Measurements from ENCODE around the gene CNN2. TPM values are rescaled to one million over a fixed set of nuclear protein-coding genes. Genes with fewer than 3 reads are reported as not detected.

Gene CNN2
- total and polyA plus RNA-seq, 2 of the 13 experiments (the other 11 are each of a cell fraction or from before 2014, with no cell fraction given), result 63.6 to 70.0 TPM

DNA sequence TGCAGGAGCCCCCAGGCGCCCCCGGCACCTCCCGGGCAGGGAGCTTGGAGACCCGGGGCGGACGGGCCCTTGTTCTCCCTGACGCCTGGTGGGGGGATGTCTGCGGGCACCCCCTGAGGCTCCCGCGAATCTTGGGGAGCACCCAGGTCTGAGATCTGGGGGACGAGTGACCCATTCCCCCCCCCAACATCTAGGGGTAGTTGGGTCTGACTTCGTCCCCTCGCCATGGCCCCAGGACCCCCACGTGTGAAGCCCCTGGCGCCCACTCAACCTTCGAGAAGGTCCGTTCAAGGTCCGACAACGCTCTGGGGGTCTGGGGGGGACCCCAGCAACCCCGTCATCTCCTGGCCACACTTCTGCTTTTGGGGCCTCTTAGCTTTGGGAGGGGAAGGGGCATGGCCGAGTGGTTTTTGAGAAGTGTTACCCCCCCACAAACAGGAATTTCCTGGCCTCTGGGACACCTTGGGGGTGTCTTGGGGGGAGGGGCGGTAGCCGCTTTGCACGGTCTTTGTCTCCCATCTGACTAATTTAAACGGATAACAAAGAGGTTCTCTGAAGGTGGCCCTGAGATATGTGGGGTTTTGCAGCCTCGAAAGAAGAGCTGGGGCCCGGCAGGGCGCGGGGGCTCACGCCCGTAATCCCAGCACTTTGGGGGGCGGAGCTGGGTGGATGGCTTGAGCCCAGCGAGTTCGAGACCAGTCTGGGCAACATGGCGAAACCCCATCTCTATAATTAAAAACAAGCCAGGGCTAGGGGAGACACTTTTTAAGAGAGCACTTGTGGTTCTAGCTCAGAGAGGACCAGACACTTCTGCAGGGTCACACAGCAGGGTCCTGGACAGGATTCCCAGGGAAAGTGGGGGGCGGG, 608 bp downstream of the CNN2 start (continued):
- TF ChIP-seq E2F1 (CRISPR knock-in tag; IDR thresholded peaks at IDR 0.05) (0 out of 2 replicates have a peak, but pooled peaks have one; percentile 32), ZEB1 (IDR thresholded peaks at IDR 0.05; ENCODE audit: insufficient replicate concordance, low read depth) (no peak), YEATS4 (CRISPR knock-in tag; IDR thresholded peaks at IDR 0.05; ENCODE audit: borderline replicate concordance) (no peak), ZNF816 (CRISPR knock-in tag; IDR thresholded peaks at IDR 0.05; ENCODE audit: borderline replicate concordance) (no peak), STAT5B (CRISPR knock-in tag; IDR thresholded peaks at IDR 0.05) (no peak), GPBP1L1 (CRISPR knock-in tag; IDR thresholded peaks at IDR 0.05) (no peak), MAZ (IDR thresholded peaks at IDR 0.05; ENCODE audit: borderline replicate concordance, low read depth, low read length) (no peak), MAZ (CRISPR knock-in tag; IDR thresholded peaks at IDR 0.05; ENCODE audit: low read depth) (no peak; the same call in 1 of the 2 replicates), EED (CRISPR knock-in tag; IDR thresholded peaks at IDR 0.05) (no peak), ZNF850 (CRISPR knock-in tag; conservative IDR thresholded peaks at IDR 0.05) (no peak), ZBTB1 (CRISPR knock-in tag; IDR thresholded peaks at IDR 0.05; ENCODE audit: borderline replicate concordance) (no peak), ZNF749 (CRISPR knock-in tag; IDR thresholded peaks at IDR 0.05; ENCODE audit: borderline replicate concordance) (0 out of 2 replicates have a peak, but pooled peaks have one; percentile 29), ZBTB7B (CRISPR knock-in tag; IDR thresholded peaks at IDR 0.05) (peak; percentile 42; the same call in 1 of the 2 replicates), ZNF446 (CRISPR knock-in tag; IDR thresholded peaks at IDR 0.05) (0 out of 2 replicates have a peak, but pooled peaks have one; percentile 24), HOXA5 (CRISPR knock-in tag; IDR thresholded peaks at IDR 0.05) (0 out of 2 replicates have a peak, but pooled peaks have one; percentile 34), ZNF329 (CRISPR knock-in tag; IDR thresholded peaks at IDR 0.05; ENCODE audit: low read depth) (no peak)
- TF ChIP-seq, protein P1, sequence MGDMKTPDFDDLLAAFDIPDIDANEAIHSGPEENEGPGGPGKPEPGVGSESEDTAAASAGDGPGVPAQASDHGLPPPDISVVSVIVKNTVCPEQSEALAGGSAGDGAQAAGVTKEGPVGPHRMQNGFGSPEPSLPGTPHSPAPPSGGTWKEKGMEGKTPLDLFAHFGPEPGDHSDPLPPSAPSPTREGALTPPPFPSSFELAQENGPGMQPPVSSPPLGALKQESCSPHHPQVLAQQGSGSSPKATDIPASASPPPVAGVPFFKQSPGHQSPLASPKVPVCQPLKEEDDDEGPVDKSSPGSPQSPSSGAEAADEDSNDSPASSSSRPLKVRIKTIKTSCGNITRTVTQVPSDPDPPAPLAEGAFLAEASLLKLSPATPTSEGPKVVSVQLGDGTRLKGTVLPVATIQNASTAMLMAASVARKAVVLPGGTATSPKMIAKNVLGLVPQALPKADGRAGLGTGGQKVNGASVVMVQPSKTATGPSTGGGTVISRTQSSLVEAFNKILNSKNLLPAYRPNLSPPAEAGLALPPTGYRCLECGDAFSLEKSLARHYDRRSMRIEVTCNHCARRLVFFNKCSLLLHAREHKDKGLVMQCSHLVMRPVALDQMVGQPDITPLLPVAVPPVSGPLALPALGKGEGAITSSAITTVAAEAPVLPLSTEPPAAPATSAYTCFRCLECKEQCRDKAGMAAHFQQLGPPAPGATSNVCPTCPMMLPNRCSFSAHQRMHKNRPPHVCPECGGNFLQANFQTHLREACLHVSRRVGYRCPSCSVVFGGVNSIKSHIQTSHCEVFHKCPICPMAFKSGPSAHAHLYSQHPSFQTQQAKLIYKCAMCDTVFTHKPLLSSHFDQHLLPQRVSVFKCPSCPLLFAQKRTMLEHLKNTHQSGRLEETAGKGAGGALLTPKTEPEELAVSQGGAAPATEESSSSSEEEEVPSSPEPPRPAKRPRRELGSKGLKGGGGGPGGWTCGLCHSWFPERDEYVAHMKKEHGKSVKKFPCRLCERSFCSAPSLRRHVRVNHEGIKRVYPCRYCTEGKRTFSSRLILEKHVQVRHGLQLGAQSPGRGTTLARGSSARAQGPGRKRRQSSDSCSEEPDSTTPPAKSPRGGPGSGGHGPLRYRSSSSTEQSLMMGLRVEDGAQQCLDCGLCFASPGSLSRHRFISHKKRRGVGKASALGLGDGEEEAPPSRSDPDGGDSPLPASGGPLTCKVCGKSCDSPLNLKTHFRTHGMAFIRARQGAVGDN (CRISPR knock-in tag; IDR thresholded peaks at IDR 0.05), result peak; percentile 11; the same call in 1 of the 2 replicates
- TF ChIP-seq, protein P2, sequence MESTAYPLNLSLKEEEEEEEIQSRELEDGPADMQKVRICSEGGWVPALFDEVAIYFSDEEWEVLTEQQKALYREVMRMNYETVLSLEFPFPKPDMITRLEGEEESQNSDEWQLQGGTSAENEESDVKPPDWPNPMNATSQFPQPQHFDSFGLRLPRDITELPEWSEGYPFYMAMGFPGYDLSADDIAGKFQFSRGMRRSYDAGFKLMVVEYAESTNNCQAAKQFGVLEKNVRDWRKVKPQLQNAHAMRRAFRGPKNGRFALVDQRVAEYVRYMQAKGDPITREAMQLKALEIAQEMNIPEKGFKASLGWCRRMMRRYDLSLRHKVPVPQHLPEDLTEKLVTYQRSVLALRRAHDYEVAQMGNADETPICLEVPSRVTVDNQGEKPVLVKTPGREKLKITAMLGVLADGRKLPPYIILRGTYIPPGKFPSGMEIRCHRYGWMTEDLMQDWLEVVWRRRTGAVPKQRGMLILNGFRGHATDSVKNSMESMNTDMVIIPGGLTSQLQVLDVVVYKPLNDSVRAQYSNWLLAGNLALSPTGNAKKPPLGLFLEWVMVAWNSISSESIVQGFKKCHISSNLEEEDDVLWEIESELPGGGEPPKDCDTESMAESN (CRISPR knock-in tag; conservative IDR thresholded peaks at IDR 0.05), result no peak

Data from HepG2 (cell line).